Common myeloid progenitor, CD34-positive (primary cell): ENCODE measurements around the gene SLC38A8.

Experiments
- CTCF ChIA-PET: fragments of 350-600 bp; sonication (Branson Sonifier 250); formaldehyde crosslinking; loops from one replicate; lab custom pipeline; 2021; ENCODE audit warnings: antibody characterized with exemption; lab: Charles Lee
- POLR2A ChIA-PET: fragments of 350-600 bp; sonication (Branson Sonifier 250); formaldehyde crosslinking; loops from one replicate; lab custom pipeline; 2021; ENCODE audit warnings: antibody characterized with exemption; lab: Charles Lee
- DNase-seq, 3 donors: peaks; one replicate each; pipeline versions ENCODE4 v3.0.0 to v3.0.0-alpha.2; 2013
- H3K27ac ChIP-seq, 2 experiments: 1 replicate in 1 of 2; 2 replicates in 1 of 2; pipeline ENCODE4 v1.7.0; 2013; ENCODE audit warnings: inconsistent platforms in 2 of 2, low read length in 2 of 2, mild to moderate bottlenecking in 2 of 2, low read depth in 1 of 2, moderate library complexity in 1 of 2; ENCODE audit not compliant: severe bottlenecking in 2 of 2, insufficient read depth in 1 of 2, poor library complexity in 1 of 2
- H3K27me3 ChIP-seq, 5 experiments: replicated peaks in 2 of 5; 1 replicate in 3 of 5; 2 replicates in 2 of 5; pipeline versions ENCODE4 v1.6.1 to v1.7.0; 2013; ENCODE audit warnings: low read length in 4 of 5, mild to moderate bottlenecking in 2 of 5, moderate library complexity in 2 of 5, inconsistent platforms in 1 of 5; ENCODE audit not compliant: insufficient read depth in 5 of 5, control insufficient read depth in 4 of 5
- H3K36me3 ChIP-seq, 4 experiments: 1 replicate in 2 of 4; 2 replicates in 2 of 4; pipeline versions ENCODE4 v1.6.1 to v1.7.0; 2013; ENCODE audit warnings: low read length in 3 of 4, control low read depth in 1 of 4, mild to moderate bottlenecking in 1 of 4; ENCODE audit not compliant: control insufficient read depth in 4 of 4, insufficient read depth in 4 of 4
- H3K4me1 ChIP-seq, 4 experiments: 1 replicate in 3 of 4; 2 replicates in 1 of 4; pipeline versions ENCODE4 v1.6.1 to v1.7.1; 2013; ENCODE audit warnings: low read length in 3 of 4, mild to moderate bottlenecking in 3 of 4, control low read depth in 1 of 4, inconsistent platforms in 1 of 4, moderate library complexity in 1 of 4; ENCODE audit not compliant: control insufficient read depth in 4 of 4, insufficient read depth in 4 of 4; ENCODE audit errors: control extremely low read depth in 1 of 4
- H3K4me3 ChIP-seq, 7 experiments: 1 replicate in 4 of 7; 2 replicates in 3 of 7; pipeline versions ENCODE4 v1.5.1 to v1.7.0; 2013; ENCODE audit warnings: mild to moderate bottlenecking in 7 of 7, low read length in 6 of 7, moderate library complexity in 6 of 7, inconsistent platforms in 2 of 7, low read depth in 2 of 7, control low read depth in 1 of 7; ENCODE audit not compliant: insufficient read depth in 4 of 7, control insufficient read depth in 1 of 7; ENCODE audit errors: extremely low read depth in 1 of 7
- H3K9me3 ChIP-seq, 5 experiments: 1 replicate in 4 of 5; 2 replicates in 1 of 5; pipeline versions ENCODE4 v1.6.1 to v1.7.1; 2013; ENCODE audit warnings: low read length in 4 of 5, mild to moderate bottlenecking in 2 of 5, inconsistent platforms in 1 of 5, low read depth in 1 of 5, moderate library complexity in 1 of 5; ENCODE audit not compliant: control insufficient read depth in 4 of 5, insufficient read depth in 2 of 5; ENCODE audit errors: control extremely low read depth in 1 of 5
- WGBS: methylation state at CpG from one replicate; pipeline ENCODE4 v1.1.5; 2013; ENCODE audit not compliant: insufficient coverage; 5-methylcytosine and 5-hydroxymethylcytosine counted together

SLC38A8 gene

GRCh38 chr16:84040823-84041820 is 1.5 kb downstream of the SLC38A8 start:
- ChIA-PET POLR2A (no interaction called here), CTCF (interaction anchor here (1.0 to 1.6 kb wide), 5 partner anchors 10 to 81 kb away, joined by 3 to 7 read pairs (median 3); no protein-coding TSS in a partner anchor)
- no peak for DNase-seq
- WGBS, result 91% methylated on average over 37 of the region's 42 CpGs
- Histone ChIP-seq H3K4me3 (no peak overlapping the region), H3K4me1 (no peaks in the 10 kb centered on the region), H3K9me3 (peaks cover 0 to 6% (median 6%) of the 10 kb centered on the region in 5 experiments), H3K36me3 (no peaks in the 10 kb centered on the region), H3K27ac (no peak overlapping the region), H3K27me3 (peaks cover 0 to 94% (median 39%) of the 10 kb centered on the region in 5 experiments)

DNA sequence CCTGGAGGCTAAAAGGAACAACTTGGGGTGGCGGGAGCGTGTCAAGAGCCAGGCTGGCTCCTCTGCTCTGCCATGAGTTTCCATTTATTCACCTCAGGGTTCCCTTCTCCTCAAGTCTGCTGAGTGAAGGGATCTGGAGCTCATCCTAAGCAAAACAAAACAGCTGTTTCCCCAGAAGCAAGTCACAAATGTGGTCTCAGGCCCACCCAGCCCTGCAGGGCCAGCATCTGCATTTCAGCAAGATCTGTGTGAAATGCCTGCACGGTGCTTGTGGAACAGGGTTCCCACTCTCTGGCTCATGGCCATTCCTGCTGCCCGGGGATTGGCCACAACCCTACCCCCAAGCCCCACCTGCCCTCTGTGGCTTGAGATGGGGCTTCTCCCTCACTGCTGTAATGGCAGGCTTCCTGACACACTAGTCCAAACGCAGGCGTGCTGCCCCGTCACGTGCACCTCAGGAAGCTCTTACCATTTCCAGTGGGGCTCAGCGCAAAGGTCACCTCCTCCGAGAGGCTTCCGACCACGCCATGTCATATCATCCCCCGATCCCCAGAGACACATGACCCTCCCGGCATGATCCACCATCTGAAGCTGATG is 2.3 kb downstream of the SLC38A8 start:
- Histone ChIP-seq H3K4me3 (no peak overlapping the region), H3K27me3 (peaks cover 0 to 94% (median 39%) of the 10 kb centered on the region in 5 experiments), H3K36me3 (no peaks in the 10 kb centered on the region), H3K9me3 (peaks cover 1 to 14% (median 11%) of the 10 kb centered on the region in 5 experiments), H3K27ac (no peak overlapping the region), H3K4me1 (no peaks in the 10 kb centered on the region)
- ChIA-PET POLR2A (no interaction called here), CTCF (interaction anchor here (1.1 to 1.2 kb wide), 2 partner anchors 60 to 80 kb away, joined by 3 read pairs; no protein-coding TSS in a partner anchor)
- no peak for DNase-seq
- 87% methylated on average over 14 of the region's 14 CpGs for WGBS

DNA sequence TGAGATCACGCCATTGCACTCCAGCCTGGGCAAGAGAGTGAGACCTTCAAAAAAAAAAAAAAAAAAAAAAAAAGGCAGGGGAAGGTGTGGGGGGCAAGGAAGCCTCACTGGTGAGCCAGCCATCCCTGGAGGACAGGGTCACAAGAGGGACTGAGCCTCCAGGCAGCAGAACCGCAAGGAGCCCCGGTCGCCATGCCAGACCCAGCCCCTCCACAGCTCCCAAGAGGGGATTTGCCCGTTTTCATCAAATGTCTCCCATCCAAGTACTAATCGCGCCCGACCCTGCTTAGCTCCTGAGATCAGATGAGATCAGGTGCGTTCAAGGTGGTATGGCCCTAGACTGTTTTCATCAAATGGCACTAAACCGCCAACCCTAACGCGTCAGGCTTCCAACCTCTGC is 2.9 kb downstream of the SLC38A8 start:
- DNase-seq, result no peak
- H3K4me1 ChIP-seq, result no peaks in the 10 kb centered on the region
- over 99% methylated on average over 12 of the region's 12 CpGs for WGBS
- H3K36me3 ChIP-seq, result no peaks in the 10 kb centered on the region
- H3K27ac ChIP-seq, result no peak overlapping the region
- peaks cover 0 to 94% (median 45%) of the 10 kb centered on the region in 5 experiments for H3K27me3 ChIP-seq
- ChIA-PET POLR2A (no interaction called here), CTCF (interaction anchor here (0.6 to 1.1 kb wide), 2 partner anchors 31 to 80 kb away, joined by 3 read pairs; no protein-coding TSS in a partner anchor)
- peaks cover 1 to 19% (median 15%) of the 10 kb centered on the region in 5 experiments for H3K9me3 ChIP-seq
- H3K4me3 ChIP-seq, result no peak overlapping the region

- no peak for DNase-seq
- ChIA-PET POLR2A (no interaction called here), CTCF (interaction anchor here (0.9 to 1.7 kb wide), 2 partner anchors 18 to 28 kb away, joined by 3 to 5 read pairs; no protein-coding TSS in a partner anchor)
- H3K27ac ChIP-seq, result no peak overlapping the region
- H3K36me3 ChIP-seq, result no peaks in the 10 kb centered on the region
- WGBS, result 96% methylated on average over 12 of the region's 12 CpGs
- H3K4me3 ChIP-seq, result no peak overlapping the region
- H3K4me1 ChIP-seq, result no peaks in the 10 kb centered on the region
- peaks cover 1 to 26% (median 15%) of the 10 kb centered on the region in 5 experiments for H3K9me3 ChIP-seq
- peaks cover 0 to 94% (median 45%) of the 10 kb centered on the region in 5 experiments for H3K27me3 ChIP-seq
Observed at GRCh38 chr16:84038469-84038868, 4.1 kb downstream of the SLC38A8 start.

- Histone ChIP-seq H3K4me3 (no peak overlapping the region), H3K4me1 (no peaks in the 10 kb centered on the region), H3K9me3 (peaks cover 1 to 26% (median 15%) of the 10 kb centered on the region in 5 experiments), H3K27ac (no peak overlapping the region), H3K36me3 (no peaks in the 10 kb centered on the region), H3K27me3 (peaks cover 0 to 93% (median 31%) of the 10 kb centered on the region in 5 experiments)
- ChIA-PET POLR2A (no interaction called here), CTCF (interaction anchor here (1.7 to 1.8 kb wide), 2 partner anchors 29 to 67 kb away, joined by 4 to 5 read pairs; no protein-coding TSS in a partner anchor)
- no peak for DNase-seq
- WGBS, result 96% methylated on average over 8 of the region's 8 CpGs
Observed at GRCh38 chr16:84036982-84037425, 5.6 kb downstream of the SLC38A8 start.

- Histone ChIP-seq H3K4me3 (no peak overlapping the region), H3K4me1 (no peaks in the 10 kb centered on the region), H3K36me3 (no peaks in the 10 kb centered on the region), H3K27ac (no peak overlapping the region), H3K27me3 (peaks cover 0 to 93% (median 31%) of the 10 kb centered on the region in 5 experiments), H3K9me3 (peaks cover 1 to 26% (median 15%) of the 10 kb centered on the region in 5 experiments)
- POLR2A ChIA-PET, result no interaction called here
- CTCF ChIA-PET, result interaction anchor here (1.8 kb wide), 1 partner anchor 66 kb away, joined by 4 read pairs; no protein-coding TSS in a partner anchor
- WGBS, result 100% methylated on average over 3 of the region's 3 CpGs
- DNase-seq, result no peak
Observed at GRCh38 chr16:84036131-84036530, 6.5 kb downstream of the SLC38A8 start.
